HEK293T (cell line): ENCODE data around the gene CELF5.

Source experiments
- ARNT ChIP-seq: fragments of 450-650 bp; IDR thresholded peaks from 2 replicates; pipeline ENCODE4 v1.6.1; 2017; ENCODE audit warnings: mild to moderate bottlenecking
- BHLHE40 ChIP-seq: fragments of 450-650 bp; IDR thresholded peaks from 2 replicates; pipeline ENCODE4 v1.6.1; 2016; ENCODE audit warnings: mild to moderate bottlenecking, moderate library complexity, borderline replicate concordance
- ELF4 ChIP-seq: fragments of 450-650 bp; IDR thresholded peaks from 2 replicates; pipeline ENCODE4 v1.6.1; 2017; ENCODE audit warnings: antibody characterized with exemption
- FOXA1 ChIP-seq: fragments of 450-650 bp; IDR thresholded peaks from 2 replicates; pipeline ENCODE4 v1.6.1; 2016; ENCODE audit warnings: mild to moderate bottlenecking
- FOXM1 ChIP-seq: fragments of 450-650 bp; IDR thresholded peaks from 2 replicates; pipeline ENCODE4 v1.6.1; 2017; ENCODE audit warnings: mild to moderate bottlenecking, borderline replicate concordance
- L3MBTL2 ChIP-seq: fragments of 450-650 bp; conservative IDR thresholded peaks from 2 replicates; pipeline ENCODE4 v1.6.1; 2016; ENCODE audit warnings: mild to moderate bottlenecking
- LEF1 ChIP-seq: fragments of 450-650 bp; IDR thresholded peaks from 2 replicates; pipeline ENCODE4 v1.6.1; 2017; ENCODE audit warnings: mild to moderate bottlenecking, borderline replicate concordance
- NFRKB ChIP-seq: fragments of 450-650 bp; IDR thresholded peaks from 2 replicates; pipeline ENCODE4 v1.6.1; 2016; ENCODE audit warnings: mild to moderate bottlenecking, moderate library complexity
- SP1 ChIP-seq: fragments of 450-650 bp; IDR thresholded peaks from 2 replicates; pipeline ENCODE4 v1.6.1; 2017
- SUZ12 ChIP-seq: fragments of 450-650 bp; IDR thresholded peaks from 2 replicates; pipeline ENCODE4 v1.6.1; 2016; ENCODE audit warnings: mild to moderate bottlenecking
- TARDBP ChIP-seq: fragments of 450-650 bp; IDR thresholded peaks from 2 replicates; pipeline ENCODE4 v1.6.1; 2016
- ZNF384 ChIP-seq: fragments of 450-650 bp; IDR thresholded peaks from 2 replicates; pipeline ENCODE4 v1.6.1; 2016

- no peak for TF ChIP-seq SUZ12
- TF ChIP-seq ZNF384: no peak; the same call in 1 of the 2 replicates
- no peak for TF ChIP-seq LEF1
- TF ChIP-seq BHLHE40: no peak
- no peak for TF ChIP-seq FOXM1
- no peak for TF ChIP-seq ELF4
- no peak for TF ChIP-seq SP1
- no peak for TF ChIP-seq ARNT
- no peak for TF ChIP-seq NFRKB
- TF ChIP-seq TARDBP: no peak
- TF ChIP-seq FOXA1: no peak
- TF ChIP-seq L3MBTL2: no peak
Measured at GRCh38 chr19:3338541-3339181, 114.2 kb downstream of the CELF5 start.
